ENCODE results near the gene CDKAL1. TPM values are rescaled to one million over a fixed set of nuclear protein-coding genes. Genes with fewer than 3 reads are reported as not detected.

The CDKAL1 gene
- total RNA-seq, 1 donor from 2014 or later: 39.6 TPM

- Mint-ChIP-seq H3K4me1 (peaks cover 4% of the 10 kb centered on the region), H3K9me3 (peaks cover 23% of the 10 kb centered on the region), H3K36me3 (peaks cover 19% of the 10 kb centered on the region), H3K27me3 (ENCODE audit: insufficient read depth, low read depth) (peaks cover 2% of the 10 kb centered on the region), H3K27ac (no peak overlapping the region), H3K4me3 (no peak overlapping the region)
- no peaks in the 10 kb centered on the region for H3K79me2 ChIP-seq (ENCODE audit: low read depth)
- no peak overlapping the region for H3K4me2 ChIP-seq
- no peak overlapping the region for H2AFZ ChIP-seq (replicated peaks)
- H3K4me1 ChIP-seq: no peaks in the 10 kb centered on the region
- no peak for DNase-seq (ENCODE audit: low spot score)
- H3K9ac ChIP-seq: no peak overlapping the region
- no peaks in the 10 kb centered on the region for H3F3A ChIP-seq (ENCODE audit: low read depth)
- no peaks in the 10 kb centered on the region for H3K9me3 ChIP-seq (ENCODE audit: low read depth)
- no peak overlapping the region for H3K4me3 ChIP-seq
- no peak overlapping the region for H3K27ac ChIP-seq
- H3K36me3 ChIP-seq: no peaks in the 10 kb centered on the region
- H3K27me3 ChIP-seq: no peaks in the 10 kb centered on the region
- TF ChIP-seq CTCF (IDR thresholded peaks at IDR 0.05) (no peak), EZH2phosphoT487 (IDR thresholded peaks at IDR 0.05) (no peak), EZH2 (IDR thresholded peaks at IDR 0.05) (no peak)
- H4K20me1 ChIP-seq (ENCODE audit: low read depth): no peaks in the 10 kb centered on the region
Observed at GRCh38 chr6:21070620-21071019, 536.4 kb downstream of the CDKAL1 start.

GRCh38 chr6:21071780-21072468, 537.7 kb downstream of the CDKAL1 start:
- H3K4me1 Mint-ChIP-seq: peaks cover 4% of the 10 kb centered on the region
- DNase-seq (ENCODE audit: low spot score): no peak

GRCh38 chr6:21073318-21073839, 539.1 kb downstream of the CDKAL1 start:
- no peaks in the 10 kb centered on the region for H3K27me3 ChIP-seq
- H3K27ac ChIP-seq: no peak overlapping the region
- peaks cover 17% of the 10 kb centered on the region for H3K36me3 Mint-ChIP-seq
- H3K9ac ChIP-seq: no peak overlapping the region
- H3K27me3 Mint-ChIP-seq (ENCODE audit: insufficient read depth, low read depth): no peaks in the 10 kb centered on the region
- no peak overlapping the region for H3K27ac Mint-ChIP-seq
- no peak for DNase-seq (ENCODE audit: low spot score)
- peaks cover 5% of the 10 kb centered on the region for H3K4me1 Mint-ChIP-seq
- H2AFZ ChIP-seq (replicated peaks): no peak overlapping the region
- H3K4me3 Mint-ChIP-seq: no peak overlapping the region
- H3K4me3 ChIP-seq: no peak overlapping the region
- H3K36me3 ChIP-seq: no peaks in the 10 kb centered on the region
- H3K9me3 Mint-ChIP-seq: peaks cover 23% of the 10 kb centered on the region
- H3K79me2 ChIP-seq (ENCODE audit: low read depth): no peaks in the 10 kb centered on the region
- no peaks in the 10 kb centered on the region for H3K9me3 ChIP-seq (ENCODE audit: low read depth)
- H4K20me1 ChIP-seq (ENCODE audit: low read depth): no peaks in the 10 kb centered on the region
- no peak for TF ChIP-seq CTCF (IDR thresholded peaks at IDR 0.05)
- TF ChIP-seq EZH2 (IDR thresholded peaks at IDR 0.05): no peak
- no peak for TF ChIP-seq EZH2phosphoT487 (IDR thresholded peaks at IDR 0.05)
- H3K4me2 ChIP-seq: no peak overlapping the region
- no peaks in the 10 kb centered on the region for H3F3A ChIP-seq (ENCODE audit: low read depth)
- no peaks in the 10 kb centered on the region for H3K4me1 ChIP-seq

More at GRCh38 chr6:21071780-21072468, 537.7 kb downstream of the CDKAL1 start:
- Histone ChIP-seq H3K27ac (no peak overlapping the region), H3K9me3 (ENCODE audit: low read depth) (no peaks in the 10 kb centered on the region), H3K27me3 (no peaks in the 10 kb centered on the region), H3F3A (ENCODE audit: low read depth) (no peaks in the 10 kb centered on the region), H3K79me2 (ENCODE audit: low read depth) (no peaks in the 10 kb centered on the region), H3K4me2 (no peak overlapping the region), H3K36me3 (no peaks in the 10 kb centered on the region), H3K4me3 (no peak overlapping the region), H3K4me1 (no peaks in the 10 kb centered on the region), H3K9ac (no peak overlapping the region), H2AFZ (replicated peaks) (no peak overlapping the region), H4K20me1 (ENCODE audit: low read depth) (no peaks in the 10 kb centered on the region)
- Mint-ChIP-seq H3K27me3 (ENCODE audit: insufficient read depth, low read depth) (no peaks in the 10 kb centered on the region), H3K4me3 (no peak overlapping the region), H3K36me3 (peaks cover 17% of the 10 kb centered on the region), H3K9me3 (peaks cover 23% of the 10 kb centered on the region), H3K27ac (peak overlapping the region; percentile 38)
- no peak for TF ChIP-seq EZH2phosphoT487 (IDR thresholded peaks at IDR 0.05)
- no peak for TF ChIP-seq EZH2 (IDR thresholded peaks at IDR 0.05)
- TF ChIP-seq CTCF (IDR thresholded peaks at IDR 0.05): no peak

Data from neural progenitor cell (in vitro differentiated cells).